ENCODE results near the gene GAS6. TPM values are rescaled to one million over a fixed set of nuclear protein-coding genes. Genes with fewer than 3 reads are reported as not detected.

Gene GAS6
- total RNA-seq, 1 experiment from 2014 or later = 28.1 TPM

DNA sequence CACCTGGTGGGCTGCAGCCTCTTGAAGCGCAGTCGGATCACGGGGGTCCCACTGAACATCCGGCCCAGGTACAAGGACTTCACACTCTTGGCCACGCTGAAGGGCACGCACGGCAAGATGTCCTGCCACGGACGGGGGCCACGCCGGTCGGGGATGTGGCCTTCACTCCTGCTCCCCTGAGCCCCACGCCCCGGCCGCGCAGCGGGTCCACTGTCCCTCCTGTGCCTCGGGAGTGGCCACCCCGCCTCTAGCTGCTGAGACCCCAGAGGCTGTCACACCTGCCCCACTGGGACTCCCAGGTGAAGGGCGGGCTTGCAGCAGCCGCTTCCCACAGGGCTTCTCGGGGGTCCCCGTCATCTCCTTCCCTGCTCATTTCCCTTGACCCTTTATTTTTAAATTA, 31.2 kb downstream of the GAS6 start:
- TF ChIP-seq REST (IDR thresholded peaks at IDR 0.05; ENCODE audit: insufficient read depth in 1 of 2, low read depth in 2 of 2, low read length in 1 of 2) = no peak
- TF ChIP-seq POLR2AphosphoS5 (IDR thresholded peaks at IDR 0.05; ENCODE audit: low read depth, low read length) = no peak
- no peak for TF ChIP-seq TCF7L2 (IDR thresholded peaks at IDR 0.05; ENCODE audit: low read depth, low read length)
- TF ChIP-seq SIN3A (IDR thresholded peaks at IDR 0.05; ENCODE audit: borderline replicate concordance, insufficient read depth, low read depth, low read length) = no peak
- TF ChIP-seq CTCF (IDR thresholded peaks at IDR 0.05) = no peak
- Histone ChIP-seq H3K4me1 (ENCODE audit: control insufficient read depth, insufficient read depth, low read length) (peaks cover 33% of the 10 kb centered on the region), H3K9me3 (ENCODE audit: control insufficient read depth, insufficient read depth, low read depth, low read length) (no peaks in the 10 kb centered on the region), H3K27me3 (ENCODE audit: control insufficient read depth, insufficient read depth, low read length) (no peaks in the 10 kb centered on the region), H3K4me3 (ENCODE audit: low read depth in 2 of 2, low read length in 2 of 2) (no peak overlapping the region), H3K36me3 (ENCODE audit: control insufficient read depth, insufficient read depth, low read length) (no peaks in the 10 kb centered on the region), H3K27ac (ENCODE audit: low read length) (no peak overlapping the region)
- in situ Hi-C loops (cut with HindIII; ENCODE audit: low pct_unique_long_range_greater_than_20kb, low sequenced_read_pairs) = no loop called here
- ChIA-PET POLR2A (no interaction called here), CTCF (no interaction called here)
- DNase-seq (ENCODE audit: low read depth, low spot score) = no peak
- no TSS peak for BruUV-seq (replicated peaks)
- intact Hi-C loops (cut with micrococcal nuclease; ENCODE audit: unreplicated experiment) = no loop called here
- no peak for ATAC-seq

GRCh38 chr13:113832205-113832604, 31.7 kb downstream of the GAS6 start:
- CTCF ChIA-PET = no interaction called here
- ATAC-seq = peak; percentile 69
- Histone ChIP-seq H3K27ac (ENCODE audit: low read length) (no peak overlapping the region), H3K4me3 (ENCODE audit: low read depth in 2 of 2, low read length in 2 of 2) (no peak overlapping the region), H3K27me3 (ENCODE audit: control insufficient read depth, insufficient read depth, low read length) (no peaks in the 10 kb centered on the region), H3K9me3 (ENCODE audit: control insufficient read depth, insufficient read depth, low read depth, low read length) (no peaks in the 10 kb centered on the region), H3K36me3 (ENCODE audit: control insufficient read depth, insufficient read depth, low read length) (no peaks in the 10 kb centered on the region), H3K4me1 (ENCODE audit: control insufficient read depth, insufficient read depth, low read length) (peaks cover 30% of the 10 kb centered on the region)
- intact Hi-C loops (cut with micrococcal nuclease; ENCODE audit: unreplicated experiment) = no loop called here
- POLR2A ChIA-PET = no interaction called here
- no peak for DNase-seq (ENCODE audit: low read depth, low spot score)
- in situ Hi-C loops (cut with HindIII; ENCODE audit: low pct_unique_long_range_greater_than_20kb, low sequenced_read_pairs) = no loop called here
- TF ChIP-seq REST (IDR thresholded peaks at IDR 0.05; ENCODE audit: insufficient read depth in 1 of 2, low read depth in 2 of 2, low read length in 1 of 2) (no peak), SIN3A (IDR thresholded peaks at IDR 0.05; ENCODE audit: borderline replicate concordance, insufficient read depth, low read depth, low read length) (no peak), POLR2AphosphoS5 (IDR thresholded peaks at IDR 0.05; ENCODE audit: low read depth, low read length) (no peak), TCF7L2 (IDR thresholded peaks at IDR 0.05; ENCODE audit: low read depth, low read length) (no peak), CTCF (IDR thresholded peaks at IDR 0.05) (no peak)
- no TSS peak for BruUV-seq (replicated peaks)
